WERI-Rb-1 (cell line): ENCODE results near the gene GRIK2.

ENCODE experiments used
- DNase-seq: peaks from one replicate; pipeline ENCODE4 v3.0.0-alpha.2; 2020
- H3K27ac ChIP-seq: fragments of 250-450 bp; sonication (Bioruptor Pico); 2 replicates; pipeline ENCODE4 v1.5.1; 2020; ENCODE audit warnings: mild to moderate bottlenecking, moderate library complexity
- H3K27me3 ChIP-seq: fragments of 250-450 bp; sonication (Bioruptor Pico); 2 replicates; pipeline ENCODE4 v1.5.1; 2021; ENCODE audit warnings: mild to moderate bottlenecking, low read depth, moderate library complexity; ENCODE audit not compliant: insufficient read depth, severe bottlenecking
- H3K36me3 ChIP-seq: fragments of 250-450 bp; sonication (Bioruptor Pico); 2 replicates; pipeline ENCODE4 v1.5.1; 2020; ENCODE audit warnings: mild to moderate bottlenecking, moderate library complexity
- H3K4me3 ChIP-seq: 2 replicates; pipeline ENCODE4 v1.5.1; 2011; ENCODE audit warnings: low read depth, mild to moderate bottlenecking, control low read depth, low read length
- H3K9me3 ChIP-seq: fragments of 250-450 bp; sonication (Bioruptor Pico); 2 replicates; pipeline ENCODE4 v1.5.1; 2021; ENCODE audit warnings: mild to moderate bottlenecking, moderate library complexity; ENCODE audit not compliant: severe bottlenecking
- CTCF ChIP-seq: IDR thresholded peaks from 2 replicates; pipeline ENCODE4 v1.5.1; 2011; ENCODE audit warnings: low read depth, mild to moderate bottlenecking, control low read depth, inconsistent platforms, low read length

The GRIK2 gene

GRCh38 chr6:101588343-101588742 is 194.8 kb downstream of the GRIK2 start:
- no peaks in the 10 kb centered on the region for H3K36me3 ChIP-seq
- no peak for DNase-seq
- no peaks in the 10 kb centered on the region for H3K27me3 ChIP-seq
- H3K9me3 ChIP-seq: no peaks in the 10 kb centered on the region
- H3K27ac ChIP-seq: no peak overlapping the region
- no peak overlapping the region for H3K4me3 ChIP-seq
- no peak for TF ChIP-seq CTCF

GRCh38 chr6:101595276-101595675 is 201.8 kb downstream of the GRIK2 start:
- no peak for TF ChIP-seq CTCF
- Histone ChIP-seq H3K9me3 (no peaks in the 10 kb centered on the region), H3K27ac (no peak overlapping the region), H3K4me3 (no peak overlapping the region), H3K36me3 (no peaks in the 10 kb centered on the region), H3K27me3 (no peaks in the 10 kb centered on the region)
- DNase-seq: no peak

- H3K27me3 ChIP-seq: no peaks in the 10 kb centered on the region
- TF ChIP-seq CTCF: no peak
- H3K27ac ChIP-seq: no peak overlapping the region
- DNase-seq: no peak
- H3K4me3 ChIP-seq: no peak overlapping the region
- no peaks in the 10 kb centered on the region for H3K36me3 ChIP-seq
- H3K9me3 ChIP-seq: no peaks in the 10 kb centered on the region
These were observed 204.2 kb downstream of the GRIK2 start for GRCh38 chr6:101597693-101598092.

- Histone ChIP-seq H3K9me3 (no peaks in the 10 kb centered on the region), H3K27me3 (no peaks in the 10 kb centered on the region), H3K36me3 (no peaks in the 10 kb centered on the region), H3K4me3 (no peak overlapping the region), H3K27ac (no peak overlapping the region)
- TF ChIP-seq CTCF: no peak
- no peak for DNase-seq
These were observed 211.9 kb downstream of the GRIK2 start for GRCh38 chr6:101605426-101605825.

- H3K27ac ChIP-seq: no peak overlapping the region
- H3K27me3 ChIP-seq: no peaks in the 10 kb centered on the region
- no peak for TF ChIP-seq CTCF
- no peak overlapping the region for H3K4me3 ChIP-seq
- no peaks in the 10 kb centered on the region for H3K36me3 ChIP-seq
- DNase-seq: no peak
- no peaks in the 10 kb centered on the region for H3K9me3 ChIP-seq
These were observed 212.4 kb downstream of the GRIK2 start for GRCh38 chr6:101605874-101606273.

- H3K36me3 ChIP-seq: no peaks in the 10 kb centered on the region
- no peak overlapping the region for H3K4me3 ChIP-seq
- no peak overlapping the region for H3K27ac ChIP-seq
- H3K27me3 ChIP-seq: no peaks in the 10 kb centered on the region
- TF ChIP-seq CTCF: no peak
- H3K9me3 ChIP-seq: no peaks in the 10 kb centered on the region
- DNase-seq: no peak
These were observed 213.7 kb downstream of the GRIK2 start for GRCh38 chr6:101607111-101607690.
